LoVo (cell line): ENCODE data around the gene CEACAM21.

Experiments
- DNase-seq: peaks from one replicate; pipeline ENCODE4 v3.0.0-alpha.2; 2016; ENCODE audit warnings: low spot score

CEACAM21 gene

DNA sequence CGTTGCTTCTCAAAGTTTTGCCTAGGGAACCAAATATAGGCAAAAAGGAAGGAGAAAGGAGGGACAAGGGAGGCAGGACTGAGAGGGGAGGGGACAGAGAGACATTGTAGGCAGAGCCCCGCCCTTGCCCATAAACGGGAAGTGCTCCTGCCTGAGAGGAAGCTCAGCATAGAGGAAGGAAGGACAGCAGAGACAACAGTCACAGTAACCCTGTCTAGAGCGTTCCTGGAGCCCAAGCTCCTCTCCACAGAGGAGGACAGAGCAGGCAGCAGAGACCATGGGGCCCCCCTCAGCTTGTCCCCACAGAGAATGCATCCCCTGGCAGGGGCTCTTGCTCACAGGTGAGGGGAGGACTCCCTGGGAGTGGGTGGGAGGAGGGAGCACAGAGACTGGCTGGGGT is at the start of gene CEACAM21:
CEACAM21 (plus strand) TSS at position 169 of the 400 bp plus-strand sequence; CDS start at position 278, 109 bp downstream.
- DNase-seq: no peak

DNA sequence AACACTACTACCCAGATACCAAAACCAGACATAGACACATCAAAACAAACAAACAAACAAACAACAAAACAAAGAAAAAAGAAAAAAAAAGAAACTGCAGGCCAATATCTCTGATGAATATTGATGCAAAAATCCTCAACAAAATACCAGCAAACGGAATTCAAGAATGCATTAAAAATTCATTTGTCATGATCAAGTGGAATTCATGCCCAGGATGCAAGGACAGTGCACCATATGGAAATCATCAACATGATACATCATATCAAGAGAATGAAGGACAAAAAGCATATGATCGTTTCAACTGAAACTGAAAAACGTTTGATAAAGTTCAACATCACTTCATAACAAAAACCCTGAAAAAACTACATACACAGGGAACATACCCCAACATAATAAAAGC is 48.9 kb upstream of the CEACAM21 start:
- no peak for DNase-seq

DNA sequence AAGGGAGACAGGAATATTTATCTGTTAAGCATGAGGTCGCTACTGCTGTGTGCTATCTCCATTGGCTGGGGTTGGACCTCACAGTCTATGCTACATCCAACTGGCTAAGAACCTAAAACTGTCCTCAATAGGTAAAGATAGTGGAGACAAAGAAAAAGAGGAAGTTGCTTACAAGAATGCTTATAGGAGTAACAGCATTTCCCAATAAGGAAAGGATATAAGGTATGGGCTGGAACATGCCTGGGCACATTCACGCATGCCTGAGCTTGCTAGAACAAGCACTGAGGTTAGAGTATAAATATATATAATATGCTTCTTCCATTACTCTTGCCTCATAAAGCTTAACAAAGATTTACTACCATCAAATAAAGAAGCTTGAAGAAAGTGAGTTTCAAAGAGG is 47.9 kb upstream of the CEACAM21 start:
- peak; percentile 42 for DNase-seq

DNA sequence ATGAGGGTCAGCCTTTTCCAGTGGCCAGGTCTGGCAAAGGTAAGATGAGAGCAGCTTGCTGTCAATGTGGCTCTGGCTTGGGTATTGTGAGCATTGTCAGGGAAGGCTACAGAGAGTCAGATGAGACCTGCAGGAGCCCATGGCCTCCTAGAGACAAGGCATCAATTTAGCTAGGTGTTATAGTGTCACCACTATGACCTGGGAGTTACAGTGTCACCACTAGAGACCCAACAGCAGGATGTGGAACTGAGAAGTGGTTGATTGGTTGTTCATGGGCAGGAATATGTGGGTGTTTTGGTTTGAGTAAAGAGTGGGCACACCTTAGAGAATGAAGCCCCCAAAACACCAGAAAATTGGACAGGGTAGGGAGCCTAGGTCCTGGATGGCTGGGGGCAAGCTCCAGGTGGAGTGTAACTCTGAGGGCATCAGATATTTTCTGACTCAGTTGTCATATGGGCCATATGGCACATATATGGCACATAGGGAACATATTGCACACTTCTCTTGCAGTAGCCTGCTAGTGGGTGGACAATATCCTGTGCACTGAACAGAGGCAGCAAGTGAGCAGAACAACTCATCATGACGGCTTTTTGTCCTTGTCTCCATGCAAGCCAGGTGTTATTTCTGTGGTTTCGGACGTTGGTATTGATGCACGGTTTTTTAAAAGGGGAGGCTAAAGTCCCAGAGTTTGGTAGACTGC is 46.3 kb upstream of the CEACAM21 start:
- DNase-seq: no peak

DNA sequence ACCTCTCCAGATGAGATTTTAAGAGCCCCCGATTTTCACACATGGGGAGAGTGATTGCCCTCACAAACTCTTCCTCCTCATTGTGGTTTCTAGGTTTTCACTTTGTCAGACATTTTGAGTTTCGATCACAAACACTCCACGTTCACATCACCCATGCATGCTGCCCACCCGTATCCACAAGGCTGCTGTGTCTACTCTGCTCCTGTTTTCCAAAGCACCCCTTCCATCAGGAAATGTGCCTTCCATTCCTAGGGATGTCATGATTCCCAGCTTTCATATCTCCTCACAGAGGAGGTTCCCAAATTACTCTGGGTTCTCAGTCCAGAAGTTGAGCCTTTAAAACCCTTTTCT is 45.8 kb upstream of the CEACAM21 start:
- DNase-seq: no peak

DNA sequence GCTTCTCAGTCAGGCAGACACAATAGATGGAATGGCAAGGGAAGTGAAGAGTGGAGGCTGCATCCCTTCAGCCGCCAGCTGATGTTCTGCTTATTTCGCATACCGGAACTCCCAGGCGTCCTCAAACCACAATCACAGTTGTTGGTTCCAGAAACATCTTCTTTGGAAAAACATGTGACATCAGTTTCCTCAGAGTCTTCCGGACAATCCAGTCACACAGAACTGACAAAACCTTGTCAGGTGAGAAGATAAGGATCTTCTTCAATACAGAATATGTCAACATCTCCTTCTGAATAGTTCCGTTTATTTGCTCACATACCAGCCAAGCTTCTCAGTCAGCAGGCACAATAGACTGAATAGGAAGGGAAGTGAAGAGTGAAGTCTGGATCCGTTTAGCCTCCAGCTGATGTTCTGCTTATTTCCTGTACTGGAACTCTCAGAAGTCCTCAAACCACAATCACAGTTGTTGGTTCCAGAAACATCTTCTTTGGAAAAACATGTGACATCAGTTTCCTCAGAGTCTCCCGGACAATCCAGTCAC is 45.1 kb upstream of the CEACAM21 start:
- DNase-seq: no peak

DNA sequence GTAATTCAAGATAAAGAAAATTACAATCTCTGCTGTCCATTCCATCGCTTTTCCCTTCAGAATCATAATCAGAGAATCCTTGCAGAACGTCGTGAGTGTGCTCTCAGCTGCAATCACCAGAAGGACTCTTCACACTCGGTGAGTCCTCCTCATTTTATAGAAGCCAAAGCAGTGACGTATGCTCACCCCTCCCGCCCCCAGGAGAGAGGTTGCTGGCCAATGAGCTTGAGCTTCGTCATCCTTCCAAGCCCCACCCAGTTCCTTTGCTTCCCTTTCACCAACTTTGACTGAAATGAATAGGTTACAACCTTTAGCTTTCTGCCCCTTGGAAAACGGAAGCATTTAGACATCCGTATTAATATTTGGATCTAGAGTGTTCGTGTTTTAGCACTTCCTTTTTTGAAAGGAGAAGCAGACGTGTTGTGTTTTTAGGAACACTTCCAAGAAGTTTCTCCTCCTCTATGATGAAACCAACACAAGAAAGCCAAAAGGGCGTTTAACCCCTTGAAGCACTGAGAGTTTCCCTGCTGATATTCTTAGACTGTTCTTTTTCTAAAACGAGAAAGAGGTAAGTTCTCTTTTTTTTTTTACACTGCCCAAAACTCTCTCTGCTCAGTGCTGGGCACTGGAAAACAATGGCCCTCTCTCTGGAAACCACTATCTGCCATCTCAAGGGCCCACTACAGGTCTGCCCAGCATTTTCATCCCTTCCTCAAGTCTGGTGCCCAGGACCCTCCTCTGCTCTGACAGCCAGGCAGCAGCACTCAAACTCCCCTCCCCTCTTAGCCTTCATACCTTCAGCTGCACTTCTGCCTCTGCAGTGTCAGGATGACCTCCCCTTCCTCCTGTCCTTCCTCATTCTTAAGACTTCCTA is 44.3 kb upstream of the CEACAM21 start:
- DNase-seq: peak; percentile 9

DNA sequence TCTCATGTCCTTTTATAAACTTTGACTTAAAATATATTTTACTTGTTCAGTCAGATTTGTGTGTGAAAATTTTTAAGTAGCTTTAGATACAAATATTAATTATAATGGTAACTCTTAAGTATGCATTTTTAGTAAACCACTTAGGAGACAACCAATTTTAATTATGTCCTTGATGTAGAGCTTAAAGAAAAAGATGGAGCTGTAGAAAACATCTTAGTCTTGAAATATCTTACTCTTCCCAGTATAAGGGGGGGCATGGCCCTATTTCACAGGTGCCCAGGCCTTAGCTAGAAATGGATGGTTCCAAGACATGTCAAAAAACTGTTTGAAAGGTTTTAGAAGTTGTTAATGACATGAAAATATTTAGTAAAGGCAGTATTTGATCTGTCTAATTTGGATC is 43.4 kb upstream of the CEACAM21 start:
- DNase-seq: no peak

DNA sequence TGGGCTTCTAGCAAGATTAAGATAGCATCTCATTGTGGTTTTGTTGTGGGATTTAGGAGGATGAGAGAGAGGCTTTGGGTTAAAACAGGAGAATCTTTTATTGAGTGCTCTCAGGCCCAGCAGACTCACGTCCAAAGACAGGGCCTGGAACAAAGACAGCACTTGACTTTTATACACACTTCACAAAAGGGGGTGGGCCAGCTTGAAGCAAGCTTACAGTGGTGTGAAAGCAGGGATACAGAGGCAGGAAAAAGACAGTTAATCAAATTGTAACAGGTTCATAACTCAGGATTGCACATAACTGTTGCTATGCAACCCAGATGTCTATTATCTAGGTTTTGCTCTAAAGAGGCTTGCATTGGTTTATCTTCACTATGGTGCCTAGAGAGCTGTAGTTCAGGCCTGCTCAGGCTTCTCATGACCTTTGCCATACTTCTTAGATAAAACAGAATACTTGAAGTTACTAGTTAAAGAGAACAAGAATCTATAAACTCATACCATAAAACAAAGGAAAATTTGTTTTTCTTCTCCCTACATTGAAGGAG is 42.2 kb upstream of the CEACAM21 start:
- DNase-seq: no peak

DNA sequence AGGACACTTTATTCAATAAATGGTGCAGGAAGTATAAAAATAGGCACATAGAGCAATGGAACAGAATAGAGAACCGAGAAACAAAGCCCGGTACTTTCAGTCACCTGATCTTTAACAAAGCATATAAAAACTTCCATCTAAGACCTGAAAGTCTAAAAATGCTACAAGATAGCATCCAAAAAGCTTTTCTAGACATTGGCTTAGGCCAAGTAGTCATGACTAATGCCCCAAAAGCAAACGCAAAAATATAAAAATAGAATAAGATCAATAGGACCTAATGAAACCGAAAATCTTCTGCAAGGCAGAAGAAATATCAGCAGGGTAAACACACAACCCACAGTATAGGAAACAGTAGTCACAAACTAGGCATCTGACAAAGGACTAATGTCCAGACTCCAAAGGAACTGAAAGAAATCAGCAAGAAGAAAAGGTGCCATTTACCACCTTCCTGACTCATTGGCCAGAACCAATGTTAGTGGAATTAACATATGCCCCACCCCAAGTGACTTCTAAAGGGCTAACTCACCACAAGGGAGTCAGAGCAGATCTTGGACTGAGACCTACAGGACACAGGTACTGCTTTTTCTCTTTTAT is 40.8 kb upstream of the CEACAM21 start:
- DNase-seq: no peak

DNA sequence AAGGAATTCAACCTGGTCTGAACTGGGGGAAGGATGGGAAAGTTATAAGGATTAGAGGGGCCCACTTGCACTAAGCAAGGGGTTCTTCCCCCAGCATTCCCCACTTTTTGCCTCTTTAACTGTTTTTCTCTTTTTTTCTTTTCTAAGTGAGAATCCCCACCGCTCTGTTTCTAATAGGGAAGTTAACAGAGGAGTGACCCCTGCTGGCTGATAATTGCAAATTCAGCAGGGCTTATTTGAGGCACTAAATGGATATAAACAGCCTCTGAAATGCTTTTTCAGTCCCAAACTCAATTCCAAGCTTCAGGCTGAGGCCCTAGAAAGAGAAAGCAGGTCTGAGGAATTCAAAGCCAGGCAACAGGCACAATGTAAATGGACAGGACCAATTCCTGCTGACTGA is 38.2 kb upstream of the CEACAM21 start:
- no peak for DNase-seq

DNA sequence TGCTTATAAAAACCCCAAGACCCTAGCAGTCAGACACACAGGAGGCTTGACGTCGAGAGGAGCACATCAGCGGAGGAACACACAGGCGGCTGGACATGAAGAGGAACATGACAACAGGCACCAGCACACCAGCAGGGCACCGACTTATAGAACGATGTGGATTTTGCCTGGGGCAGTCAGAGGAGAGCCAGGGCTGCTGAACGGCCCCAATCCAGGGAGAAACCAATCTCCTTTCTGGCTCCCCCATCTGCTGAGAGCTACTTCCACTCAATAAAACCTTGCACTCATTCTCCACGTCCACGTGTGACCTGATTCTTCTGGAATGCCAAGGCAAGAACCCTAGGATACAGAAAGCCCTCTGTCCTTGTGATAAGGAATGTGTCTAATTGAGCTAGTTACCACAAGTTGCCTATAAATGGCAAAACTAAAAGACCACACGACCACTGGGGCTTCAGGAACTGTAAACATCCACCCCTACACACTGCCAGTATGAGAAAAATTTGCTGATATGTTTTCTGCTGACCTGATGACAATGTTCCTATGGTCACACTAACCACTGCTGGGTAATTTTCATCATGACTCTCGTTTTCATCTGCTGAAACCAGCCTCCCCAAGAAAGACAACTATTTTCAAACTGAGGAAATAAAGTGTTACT is 35.8 kb upstream of the CEACAM21 start:
- no peak for DNase-seq

DNA sequence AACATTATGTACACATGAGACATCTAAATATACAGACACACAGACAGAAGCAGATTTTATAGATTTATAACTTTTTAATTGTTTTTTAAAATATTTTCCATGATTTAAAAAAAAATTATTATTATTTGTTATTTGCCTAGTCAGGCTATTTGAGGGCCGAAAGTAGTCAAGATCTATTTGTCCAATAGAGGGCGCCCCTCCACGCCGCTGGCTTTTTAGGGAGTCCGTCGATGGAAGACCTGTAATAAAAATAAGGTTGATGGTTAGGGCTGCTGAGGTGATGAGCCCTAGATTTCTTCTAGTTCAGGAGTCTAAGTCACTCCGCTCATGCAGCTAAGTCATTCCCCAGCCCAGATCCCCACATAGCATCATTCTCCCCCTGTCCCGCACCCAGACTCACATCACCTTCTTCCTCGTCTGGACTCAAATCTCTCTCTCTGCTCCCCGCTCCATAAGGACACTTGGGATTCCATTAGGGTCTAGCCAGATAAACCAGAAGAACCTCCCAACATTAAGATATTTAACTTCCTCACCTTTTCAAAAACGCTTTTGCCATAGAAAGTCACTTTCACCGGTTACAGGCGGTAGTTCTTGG is 33.9 kb upstream of the CEACAM21 start:
- peak; percentile 41 for DNase-seq

DNA sequence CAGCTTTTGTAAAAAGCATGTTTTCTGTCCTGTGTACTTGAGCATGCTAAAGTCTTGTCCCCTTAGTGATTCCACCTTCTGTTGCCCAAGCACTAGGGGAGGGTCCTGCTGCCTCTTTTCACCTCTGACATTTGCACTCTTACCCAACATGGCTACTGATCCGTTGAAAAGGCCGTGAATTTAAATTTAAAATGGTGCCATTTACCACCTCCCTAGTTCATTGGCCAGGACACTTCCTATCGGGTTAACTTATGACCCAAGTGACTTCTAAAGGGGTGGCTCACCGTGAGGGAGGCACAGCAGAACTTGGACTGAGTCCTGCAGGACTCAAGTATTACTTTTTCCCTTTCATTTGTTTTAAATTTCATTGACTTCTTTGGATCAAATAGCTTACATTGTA is 33.3 kb upstream of the CEACAM21 start:
- no peak for DNase-seq

DNA sequence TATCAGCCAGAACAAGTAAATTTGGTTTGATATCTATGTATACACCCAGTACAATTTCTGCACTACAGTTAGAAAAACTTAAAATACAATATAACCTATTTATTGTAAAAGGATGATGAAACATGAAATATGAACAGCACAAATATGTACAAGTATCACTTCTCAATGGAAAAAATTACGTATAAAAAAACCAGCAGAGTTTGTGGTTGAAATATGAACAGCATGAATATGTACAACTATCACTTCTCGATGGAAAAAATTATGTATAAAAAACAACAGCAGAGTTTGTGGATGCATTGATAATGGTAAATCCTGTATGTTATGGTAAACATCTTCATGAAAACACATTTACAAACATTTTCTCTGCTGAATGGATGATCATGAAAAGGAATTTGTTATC is 32.4 kb upstream of the CEACAM21 start:
- DNase-seq: no peak

DNA sequence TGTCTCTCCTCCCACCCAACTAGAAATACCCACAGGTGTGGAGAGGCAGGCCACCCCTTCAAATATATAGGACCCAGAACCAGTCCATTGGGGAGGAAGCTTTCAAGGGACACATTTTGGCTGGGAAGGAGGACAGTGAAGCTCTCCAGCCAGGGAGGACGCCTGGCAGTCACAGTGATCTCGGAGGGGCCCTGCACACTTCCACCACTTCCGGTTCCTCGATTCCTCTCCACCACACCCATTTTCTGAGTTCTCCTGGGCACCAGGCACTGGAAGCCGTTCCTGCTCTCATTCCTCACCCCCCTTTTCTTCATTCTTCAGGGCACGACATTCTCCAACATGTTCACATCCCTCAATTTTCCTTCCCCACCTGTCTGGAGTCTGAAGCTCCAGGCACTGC is 30.4 kb upstream of the CEACAM21 start:
- DNase-seq: no peak

DNA sequence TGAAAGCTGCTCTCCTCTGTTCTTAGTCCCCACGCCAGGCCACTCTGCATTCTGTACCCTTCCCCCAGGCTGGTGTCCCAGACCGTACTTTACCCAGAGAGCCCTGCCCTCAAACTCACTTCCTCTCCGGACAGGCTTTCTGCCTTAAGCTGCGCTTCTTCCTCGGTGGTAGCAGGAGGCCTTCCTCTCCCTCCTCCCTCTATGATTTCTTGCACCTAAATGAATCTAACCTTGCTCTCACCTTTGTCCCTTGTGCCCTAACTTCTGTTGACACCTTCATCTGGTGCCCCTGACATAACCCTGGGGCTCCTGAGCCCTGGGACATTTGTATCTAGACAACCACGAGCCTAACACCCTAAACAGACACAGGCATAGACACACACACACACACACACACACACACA is 29.6 kb upstream of the CEACAM21 start:
- DNase-seq: no peak

DNA sequence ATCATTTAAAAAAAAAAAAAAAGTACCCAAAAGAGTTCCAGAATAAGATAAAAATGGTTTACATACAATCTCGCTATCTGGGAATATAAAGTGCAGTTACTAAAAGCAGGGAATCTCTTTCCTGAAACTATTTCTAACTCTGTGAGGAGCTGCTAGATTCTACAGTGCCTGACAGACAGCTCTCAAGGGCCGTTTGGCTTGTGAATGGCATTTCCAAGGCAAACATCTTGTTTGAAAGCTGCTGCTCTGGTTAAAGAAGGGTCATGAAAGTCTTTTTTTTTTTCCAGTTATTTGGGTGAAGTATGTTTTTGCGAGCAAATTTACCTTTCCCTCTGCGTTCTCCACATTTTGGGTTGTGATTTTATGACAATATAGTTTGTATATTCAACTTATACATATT is 29.0 kb upstream of the CEACAM21 start:
- no peak for DNase-seq

DNA sequence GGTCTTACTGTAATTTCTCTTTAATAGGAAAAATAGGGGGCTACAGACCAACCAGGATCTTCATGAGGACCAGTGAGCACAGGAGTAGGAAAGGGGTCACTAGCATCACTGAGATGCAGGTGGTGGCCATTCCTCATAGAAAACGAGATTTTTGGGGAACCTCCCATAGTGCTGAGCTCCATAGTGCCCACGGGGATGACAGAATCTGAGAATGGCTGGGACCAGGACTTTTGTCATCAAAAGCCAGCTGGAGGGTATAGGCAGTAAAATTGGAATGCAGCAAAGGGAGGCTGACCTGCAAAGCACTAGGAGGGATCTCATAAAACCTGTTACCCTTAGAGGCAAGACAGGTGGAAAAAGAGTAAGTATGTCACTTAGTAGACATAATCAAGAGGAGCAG is 28.4 kb upstream of the CEACAM21 start:
- DNase-seq: no peak

DNA sequence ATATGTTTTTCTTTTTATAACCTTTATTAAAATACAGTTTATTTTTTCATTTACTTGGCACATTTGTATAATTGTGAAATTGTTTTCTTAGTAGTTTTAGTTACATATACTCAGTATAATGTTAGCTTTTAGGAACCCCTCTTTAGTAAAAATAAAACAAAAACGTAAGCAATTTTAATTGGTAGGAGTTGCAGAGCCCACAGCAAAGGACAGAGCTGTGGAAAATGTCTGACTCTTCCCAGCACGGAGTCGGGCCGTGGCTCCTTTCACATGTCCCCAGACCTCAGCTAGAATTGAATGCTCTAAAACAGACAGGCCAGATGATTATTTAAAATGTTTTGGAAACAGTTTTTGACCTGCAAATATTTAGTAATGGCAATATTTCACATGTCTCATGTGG is 27.9 kb upstream of the CEACAM21 start:
- no peak for DNase-seq

DNA sequence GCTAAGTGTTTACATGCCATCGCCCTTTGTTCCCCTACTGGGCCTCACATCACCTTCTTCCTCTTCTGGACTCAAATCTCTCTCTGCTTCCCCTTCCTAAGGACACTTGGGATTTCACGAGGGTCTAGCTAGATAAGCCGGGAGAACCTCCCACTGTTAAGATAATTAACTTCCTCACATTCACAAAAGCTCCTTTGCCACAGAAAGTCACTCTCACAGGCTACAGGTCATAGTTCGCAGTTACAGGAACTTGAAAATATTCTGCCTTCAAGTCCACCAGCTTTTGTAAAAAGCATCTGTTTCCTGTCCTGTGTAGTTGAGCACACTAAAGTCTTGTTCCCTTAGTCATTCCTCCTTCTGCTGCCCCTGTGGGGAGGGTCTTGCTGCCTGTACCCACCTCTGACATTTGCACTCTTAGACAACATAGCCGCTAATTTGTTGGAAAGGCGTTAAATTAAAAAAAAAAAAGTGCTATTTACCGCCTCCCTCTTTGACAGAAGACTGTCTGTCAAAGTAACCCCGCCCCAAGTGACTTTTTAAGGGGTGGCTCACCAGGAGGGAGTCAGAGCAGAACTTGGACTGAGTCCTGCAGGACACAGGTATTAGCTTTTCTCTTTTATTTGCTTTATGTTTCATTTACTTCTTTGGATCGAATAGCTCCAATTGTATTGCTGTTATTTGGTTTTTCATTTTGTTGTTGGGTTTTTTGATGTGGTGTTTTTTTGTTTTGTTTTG is 26.8 kb upstream of the CEACAM21 start:
- DNase-seq: peak; percentile 3
